Gastroesophageal sphincter (tissue), 4 donors: ENCODE measurements around the gene C11orf42. TPM values are rescaled to one million over a fixed set of nuclear protein-coding genes. Genes with fewer than 3 reads are reported as not detected.

Source experiments
- ATAC-seq: fragments of 150-250 bp; one replicate; pipeline ENCODE4 v1.9.1; 2016; ENCODE audit warnings: mild to moderate bottlenecking, moderate library complexity
- H3K27ac ChIP-seq, 4 donors: fragments of 200-600 bp; sonication (generic) in 3 of 4; 1 replicate in 3 of 4; 2 replicates in 1 of 4; pipeline ENCODE4 v1.5.1; 2016 to 2019
- H3K27me3 ChIP-seq: fragments of 200-600 bp; sonication (generic); one replicate; pipeline ENCODE4 v1.5.1; 2019
- H3K36me3 ChIP-seq, 2 donors: fragments of 200-600 bp; sonication (generic); one replicate each; pipeline ENCODE4 v1.5.1; 2019; ENCODE audit warnings: control low read depth in 1 of 2
- H3K4me1 ChIP-seq, 3 donors: fragments of 200-600 bp; sonication (generic); 1 replicate in 2 of 3; 2 replicates in 1 of 3; pipeline ENCODE4 v1.5.1; 2016 to 2019; ENCODE audit warnings: control low read depth in 2 of 3
- H3K4me3 ChIP-seq, 2 donors: fragments of 200-600 bp; sonication (generic); one replicate each; pipeline ENCODE4 v1.5.1; 2019; ENCODE audit warnings: mild to moderate bottlenecking in 1 of 2, moderate library complexity in 1 of 2
- H3K9me3 ChIP-seq, 3 donors: fragments of 200-600 bp; sonication (generic); one replicate each; pipeline ENCODE4 v1.5.1; 2017 to 2019; ENCODE audit warnings: control low read depth in 2 of 3
- EP300 ChIP-seq: sonication (generic); formaldehyde crosslinking; IDR thresholded peaks from one replicate; pipeline ENCODE4 v1.6.1; 2017; ENCODE audit warnings: antibody characterized with exemption, mild to moderate bottlenecking
- POLR2A ChIP-seq, 2 donors: fragments of 450-650 bp; IDR thresholded peaks; one replicate each; pipeline ENCODE4 v1.6.1; 2017; ENCODE audit warnings: antibody characterized with exemption in 2 of 2, mild to moderate bottlenecking in 2 of 2, moderate library complexity in 1 of 2
- POLR2AphosphoS5 ChIP-seq: sonication (generic); formaldehyde crosslinking; IDR thresholded peaks from one replicate; pipeline ENCODE4 v1.6.1; 2017; ENCODE audit warnings: antibody characterized with exemption
- WGBS, 2 donors: methylation state at CpG; one replicate each; pipeline ENCODE4 v1.1.5; 2018; ENCODE audit warnings: low coverage in 1 of 2; 5-methylcytosine and 5-hydroxymethylcytosine counted together
- total RNA-seq, 4 donors: library from RNA; depleted of rRNA; stranded (reverse); fragments of >200 nt; gene quantifications; one replicate each; pipeline ENCODE4 v1.1.0, GENCODE V29; 2016
- TF ChIP-seq, protein P1 (sequence below), 4 experiments: fragments of 200-600 bp in 2 of 4; fragments of 450-650 bp in 2 of 4; sonication (generic) in 1 of 4; IDR thresholded peaks; one replicate each; pipeline ENCODE4 v1.5.1; 2017 to 2019; ENCODE audit warnings: antibody characterized with exemption in 4 of 4, mild to moderate bottlenecking in 2 of 4, moderate library complexity in 2 of 4

Gene C11orf42, protein sequence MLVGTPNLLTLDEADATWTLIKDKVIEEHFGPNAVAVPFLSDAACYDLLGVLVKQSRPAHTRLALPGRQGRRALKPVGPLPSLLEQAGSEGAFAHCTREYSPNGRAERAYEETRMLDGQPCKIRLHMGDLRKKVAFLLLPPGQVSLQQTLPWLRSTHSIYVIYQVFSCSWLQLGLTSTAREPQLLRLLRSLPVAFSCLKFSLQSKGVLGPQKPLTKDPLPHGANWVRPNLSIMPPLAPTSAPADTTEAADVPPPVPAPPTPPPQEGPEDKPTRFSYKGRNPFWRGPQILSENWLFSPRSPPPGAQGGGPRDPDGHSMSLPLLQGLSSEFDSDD
- not detected for total RNA-seq

DNA sequence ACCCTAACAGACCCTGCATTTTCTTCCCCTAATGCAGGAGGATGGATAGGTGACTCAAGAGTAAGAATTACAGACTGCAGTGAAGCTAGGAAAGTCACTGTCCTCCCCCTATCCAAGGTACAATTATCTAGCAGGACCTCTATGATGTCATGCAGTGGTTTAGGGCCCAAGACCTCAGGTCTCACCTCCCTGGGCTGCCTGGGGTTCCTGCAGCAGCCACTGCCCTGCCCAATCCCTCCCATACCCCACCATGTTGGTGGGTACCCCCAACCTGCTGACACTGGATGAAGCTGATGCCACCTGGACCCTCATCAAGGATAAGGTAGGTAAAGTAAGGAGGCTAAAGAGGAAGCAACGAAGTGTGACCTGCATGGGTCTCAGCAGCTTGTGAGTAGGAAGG lies at the start of gene C11orf42:
Gene C11orf42, plus strand, starts transcription at position 192 of the 400 bp plus-strand sequence. Its CDS starts 59 bp downstream, at position 251.
- peaks cover 0 to 57% of the 10 kb centered on the region in 2 donors for H3K36me3 ChIP-seq
- no peak for TF ChIP-seq EP300
- TF ChIP-seq POLR2A (IDR thresholded peaks at IDR 0.05) = no peak
- no peak for TF ChIP-seq POLR2AphosphoS5
- TF ChIP-seq, protein P1, sequence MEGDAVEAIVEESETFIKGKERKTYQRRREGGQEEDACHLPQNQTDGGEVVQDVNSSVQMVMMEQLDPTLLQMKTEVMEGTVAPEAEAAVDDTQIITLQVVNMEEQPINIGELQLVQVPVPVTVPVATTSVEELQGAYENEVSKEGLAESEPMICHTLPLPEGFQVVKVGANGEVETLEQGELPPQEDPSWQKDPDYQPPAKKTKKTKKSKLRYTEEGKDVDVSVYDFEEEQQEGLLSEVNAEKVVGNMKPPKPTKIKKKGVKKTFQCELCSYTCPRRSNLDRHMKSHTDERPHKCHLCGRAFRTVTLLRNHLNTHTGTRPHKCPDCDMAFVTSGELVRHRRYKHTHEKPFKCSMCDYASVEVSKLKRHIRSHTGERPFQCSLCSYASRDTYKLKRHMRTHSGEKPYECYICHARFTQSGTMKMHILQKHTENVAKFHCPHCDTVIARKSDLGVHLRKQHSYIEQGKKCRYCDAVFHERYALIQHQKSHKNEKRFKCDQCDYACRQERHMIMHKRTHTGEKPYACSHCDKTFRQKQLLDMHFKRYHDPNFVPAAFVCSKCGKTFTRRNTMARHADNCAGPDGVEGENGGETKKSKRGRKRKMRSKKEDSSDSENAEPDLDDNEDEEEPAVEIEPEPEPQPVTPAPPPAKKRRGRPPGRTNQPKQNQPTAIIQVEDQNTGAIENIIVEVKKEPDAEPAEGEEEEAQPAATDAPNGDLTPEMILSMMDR (IDR thresholded peaks at IDR 0.05) = no peak

DNA sequence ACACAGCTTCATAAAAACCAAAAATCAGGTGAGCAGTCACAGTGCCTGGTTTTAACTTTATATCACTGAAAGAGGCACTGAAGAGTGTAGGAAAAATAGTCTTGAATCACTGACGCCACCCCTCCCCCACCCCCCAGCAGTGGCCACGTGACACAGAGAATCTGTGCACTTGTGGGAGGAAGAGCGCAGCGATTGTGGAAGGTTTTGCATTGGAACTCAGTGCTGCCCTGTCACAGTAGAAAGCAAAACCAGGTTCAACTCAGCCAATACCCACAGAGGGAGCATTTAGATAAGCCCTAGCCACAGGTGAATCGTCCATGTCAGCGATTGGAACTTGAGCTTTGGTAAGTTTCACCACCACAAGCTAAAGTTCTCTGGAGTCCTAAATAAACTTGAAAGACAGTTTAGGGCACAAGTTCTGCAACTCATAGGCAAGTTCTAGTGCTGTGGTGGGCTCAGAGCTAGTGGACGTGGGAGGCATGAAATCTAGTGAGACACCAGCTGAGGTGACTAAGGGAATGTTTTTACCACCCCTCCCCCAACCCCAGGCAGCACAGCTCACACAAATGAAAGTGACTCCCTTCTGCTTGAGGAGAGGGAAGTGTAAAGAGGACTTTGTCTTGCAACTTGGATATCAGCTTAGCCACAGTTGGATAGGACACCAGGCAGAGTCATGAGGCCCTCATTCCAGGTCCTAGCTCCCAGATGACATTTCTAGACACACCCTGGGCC lies 48.6 kb upstream of the C11orf42 start:
- Histone ChIP-seq H3K36me3 (no peaks in the 10 kb centered on the region), H3K27ac (no peak overlapping the region), H3K4me1 (no peaks in the 10 kb centered on the region), H3K4me3 (no peak overlapping the region), H3K27me3 (no peaks in the 10 kb centered on the region), H3K9me3 (no peaks in the 10 kb centered on the region)
- 60 to 69% methylated on average over 6 to 7 of the region's 7 CpGs for WGBS, 2 donors
- ATAC-seq = no peak
- TF ChIP-seq POLR2A (IDR thresholded peaks at IDR 0.05) (no peak), EP300 (no peak), POLR2AphosphoS5 (no peak)
- TF ChIP-seq, protein P1 (IDR thresholded peaks at IDR 0.05) = no peak

More for the DNA sequence above, at the start of gene C11orf42:
- Histone ChIP-seq H3K4me1 (no peaks in the 10 kb centered on the region), H3K9me3 (no peaks in the 10 kb centered on the region), H3K27me3 (no peaks in the 10 kb centered on the region), H3K4me3 (no peak within 1 kb of the TSS), H3K27ac (no peak within 1 kb of the TSS)
- no peak for ATAC-seq
- WGBS, 2 donors = 100% methylated on average over 1 of the region's 1 CpG; no CpG with 5 or more reads in 1 of the 2 donors

DNA sequence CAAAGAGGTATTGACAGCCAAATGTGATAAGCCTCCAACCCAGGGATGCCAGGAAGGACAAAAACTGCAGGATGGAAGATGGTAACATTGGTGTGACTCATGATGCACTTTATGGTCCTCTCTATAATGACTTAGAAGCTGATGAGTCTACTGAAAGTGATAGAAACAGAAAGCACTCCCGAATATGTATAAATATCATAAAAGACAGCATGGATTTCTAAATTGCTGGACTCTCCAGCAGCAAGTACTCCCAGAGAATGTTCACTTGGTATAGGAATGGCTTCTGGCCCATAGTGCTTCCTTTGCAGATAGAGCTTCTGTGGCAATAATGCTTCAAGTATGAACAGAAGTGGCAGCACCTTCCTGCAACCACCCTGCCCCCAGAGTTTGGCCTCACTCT lies 35.1 kb upstream of the C11orf42 start, which contains the start of gene OR52B2:
Gene OR52B2, minus strand, starts transcription at position 101 of the 400 bp plus-strand sequence. Its CDS starts 0 bp downstream, at position 101.
- ATAC-seq = no peak
- WGBS, 2 donors = 71 to 82% methylated on average over 1 of the region's 1 CpG
- Histone ChIP-seq H3K27ac (no peak within 1 kb of the TSS), H3K4me1 (no peaks in the 10 kb centered on the region), H3K36me3 (no peaks in the 10 kb centered on the region), H3K9me3 (peaks cover 0 to 4% (median 0%) of the 10 kb centered on the region in 3 donors), H3K4me3 (no peak within 1 kb of the TSS), H3K27me3 (no peaks in the 10 kb centered on the region)
- TF ChIP-seq POLR2A (IDR thresholded peaks at IDR 0.05) (no peak), POLR2AphosphoS5 (no peak), EP300 (no peak)
- TF ChIP-seq, protein P1 (IDR thresholded peaks at IDR 0.05) = no peak

DNA sequence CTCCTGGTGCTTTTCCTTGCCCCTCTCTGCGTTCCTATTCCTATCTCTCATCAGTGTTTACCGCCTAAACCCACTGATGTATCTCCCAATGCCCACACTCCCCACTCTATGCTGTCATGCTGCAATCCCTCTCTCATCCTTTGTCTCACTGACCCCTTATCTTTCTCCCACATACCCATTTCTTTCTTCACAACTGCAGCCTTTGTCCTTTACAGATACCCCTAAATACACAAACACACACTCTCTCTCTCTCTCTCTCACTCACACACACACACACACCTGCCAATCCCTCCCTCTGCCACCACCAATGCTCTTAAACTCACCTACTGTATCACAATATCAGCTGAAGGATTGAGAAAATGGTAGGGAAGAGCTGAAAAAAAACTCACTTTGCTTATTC lies 29.9 kb upstream of the C11orf42 start:
- Histone ChIP-seq H3K9me3 (no peaks in the 10 kb centered on the region), H3K4me1 (no peaks in the 10 kb centered on the region), H3K36me3 (no peaks in the 10 kb centered on the region), H3K27me3 (no peaks in the 10 kb centered on the region), H3K4me3 (no peak overlapping the region), H3K27ac (no peak overlapping the region)
- ATAC-seq = no peak
- TF ChIP-seq EP300 = no peak
- TF ChIP-seq POLR2AphosphoS5 = no peak
- TF ChIP-seq POLR2A (IDR thresholded peaks at IDR 0.05) = no peak
- TF ChIP-seq, protein P1 (IDR thresholded peaks at IDR 0.05) = no peak
- 52 to 83% methylated on average over 1 to 2 of the region's 2 CpGs for WGBS, 2 donors
